GM21528 (cell line): Measurements from ENCODE around the gene SEC24C.
"Not testable (repeated sequence)": the region's sequence is repeated elsewhere in the genome, so short reads cannot be mapped to it uniquely, and the experiment has no call there.

Experiments
- ATAC-seq: cut with Tn5 transposase; IDR thresholded peaks from one replicate; pipeline ENCODE4 v1.9.1; 2021; ENCODE audit warnings: mild to moderate bottlenecking, moderate library complexity; ENCODE audit not compliant: unreplicated experiment, low FRiP score

The SEC24C gene

GRCh38 chr10:73768881-73769280 lies 24.7 kb downstream of the SEC24C start:
- ATAC-seq = no peak

GRCh38 chr10:73769396-73769795 lies 25.2 kb downstream of the SEC24C start:
- no peak for ATAC-seq

GRCh38 chr10:73771722-73772280 lies 27.6 kb downstream of the SEC24C start:
- ATAC-seq = peak; percentile 55

GRCh38 chr10:73772281-73773151 lies 28.3 kb downstream of the SEC24C start:
- peak; percentile 65 for ATAC-seq

GRCh38 chr10:73773152-73773879 lies 29.1 kb downstream of the SEC24C start:
- peak; percentile 7 for ATAC-seq

- no peak for ATAC-seq
Observed at GRCh38 chr10:73774637-73775036, 30.5 kb downstream of the SEC24C start.

GRCh38 chr10:73779018-73779417 lies 34.8 kb downstream of the SEC24C start:
- ATAC-seq = no peak

GRCh38 chr10:73779539-73780197 lies 35.5 kb downstream of the SEC24C start:
- ATAC-seq = no peak

- ATAC-seq = no peak
Observed at GRCh38 chr10:73780301-73780700, 36.1 kb downstream of the SEC24C start.

GRCh38 chr10:73780966-73781365 lies 36.8 kb downstream of the SEC24C start:
- ATAC-seq = no peak

GRCh38 chr10:73781548-73781878 lies 37.3 kb downstream of the SEC24C start:
- ATAC-seq = no peak

- peak; percentile 51 for ATAC-seq
Observed at GRCh38 chr10:73781879-73782748, 37.9 kb downstream of the SEC24C start, which contains the start of gene CHCHD1. CHCHD1 (plus strand) TSS chr10:73782048; CDS start chr10:73782076, 28 bp downstream.

- ATAC-seq = no peak
Observed at GRCh38 chr10:73782749-73783085, 38.5 kb downstream of the SEC24C start.

- ATAC-seq = peak; percentile 81
Observed at GRCh38 chr10:73785211-73785720, 41.1 kb downstream of the SEC24C start, which contains the start of gene ZSWIM8. ZSWIM8 (plus strand) TSS chr10:73785606; CDS start chr10:73785879, 273 bp downstream.

- ATAC-seq = peak; percentile 21
Observed at GRCh38 chr10:73785721-73786511, 41.7 kb downstream of the SEC24C start.

- no peak for ATAC-seq
Observed at GRCh38 chr10:73786512-73786885, 42.3 kb downstream of the SEC24C start.

GRCh38 chr10:73787031-73787800 lies 43.0 kb downstream of the SEC24C start:
- ATAC-seq = not testable (repeated sequence)
